Lower leg skin (tissue), 3 donors: ENCODE measurements around the gene FABP1.

Source experiments
- CTCF ChIP-seq, 3 donors: fragments of 450-650 bp; IDR thresholded peaks; one replicate each; pipeline ENCODE4 v1.5.1; 2016; ENCODE audit warnings: antibody characterized with exemption in 3 of 3, mild to moderate bottlenecking in 3 of 3, moderate library complexity in 2 of 3
- POLR2A ChIP-seq, 2 donors: fragments of 450-650 bp; IDR thresholded peaks; one replicate each; pipeline ENCODE4 v1.6.1; 2016 to 2017; ENCODE audit warnings: antibody characterized with exemption in 2 of 2, mild to moderate bottlenecking in 1 of 2, moderate library complexity in 1 of 2

GRCh38 chr2:88127638-88127887, 299 bp downstream of the FABP1 start:
- TF ChIP-seq CTCF (IDR thresholded peaks at IDR 0.05) (no peak), POLR2A (IDR thresholded peaks at IDR 0.05) (no peak)
